Sigmoid colon (tissue), 7 donors: ENCODE results near the gene MOXD1. TPM values are rescaled to one million over a fixed set of nuclear protein-coding genes. Genes with fewer than 3 reads are reported as not detected.

Experiments used
- DNase-seq: peaks from one replicate; pipeline ENCODE4 v3.0.0-alpha.2; 2019
- H3K27ac ChIP-seq, 4 donors: fragments of 200-600 bp; sonication (generic); one replicate each; pipeline ENCODE4 v1.5.1; 2016 to 2019; ENCODE audit warnings: mild to moderate bottlenecking in 1 of 4
- H3K27me3 ChIP-seq, 3 donors: fragments of 200-600 bp; sonication (generic); one replicate each; pipeline ENCODE4 v1.5.1; 2019; ENCODE audit warnings: mild to moderate bottlenecking in 1 of 3
- H3K36me3 ChIP-seq, 4 donors: fragments of 200-600 bp; sonication (generic); one replicate each; pipeline ENCODE4 v1.5.1; 2016 to 2019
- H3K4me1 ChIP-seq, 4 donors: fragments of 200-600 bp; sonication (generic); one replicate each; pipeline ENCODE4 v1.5.1; 2017 to 2019
- H3K4me3 ChIP-seq, 4 donors: fragments of 200-600 bp; sonication (generic); one replicate each; pipeline ENCODE4 v1.5.1; 2017 to 2019; ENCODE audit warnings: mild to moderate bottlenecking in 2 of 4, moderate library complexity in 1 of 4
- H3K9me3 ChIP-seq, 4 donors: fragments of 200-600 bp in 3 of 4; sonication (generic) in 3 of 4; one replicate each; pipeline versions ENCODE4 v1.5.1 to v1.6.1; 2013 to 2019
- CTCF ChIP-seq, 4 experiments: fragments of 450-650 bp in 3 of 4; fragments of 200-600 bp in 1 of 4; IDR thresholded peaks; one replicate each; pipeline ENCODE4 v1.5.1; 2016 to 2019; ENCODE audit warnings: antibody characterized with exemption in 4 of 4, mild to moderate bottlenecking in 3 of 4, moderate library complexity in 2 of 4
- EP300 ChIP-seq, 4 donors: sonication (generic); formaldehyde crosslinking; IDR thresholded peaks; one replicate each; pipeline ENCODE4 v1.6.1; 2017; ENCODE audit warnings: antibody characterized with exemption in 4 of 4
- POLR2A ChIP-seq, 2 donors: fragments of 450-650 bp; IDR thresholded peaks; one replicate each; pipeline ENCODE4 v1.6.1; 2016; ENCODE audit warnings: antibody characterized with exemption in 2 of 2, mild to moderate bottlenecking in 2 of 2, moderate library complexity in 2 of 2
- POLR2AphosphoS5 ChIP-seq, 4 donors: sonication (generic); formaldehyde crosslinking; IDR thresholded peaks; one replicate each; pipeline ENCODE4 v1.6.1; 2017; ENCODE audit warnings: antibody characterized with exemption in 4 of 4
- WGBS, 2 donors: extraction: QIAGEN DNeasy Blood & Tissue Kit; methylation state at CpG; one replicate each; pipeline ENCODE4 v1.1.7; 2013; 5-methylcytosine and 5-hydroxymethylcytosine counted together
- intact Hi-C: fragments of 100-400 bp; cut with DNase I; formaldehyde crosslinking; loops from one replicate; pipeline ENCODE4 v1.15.1; 2023
- polyA plus RNA-seq, 3 donors: library from polyadenylated mRNA; stranded (reverse); fragments of 200-250 nt; gene quantifications; one replicate each; pipeline ENCODE4 v1.2.3, GENCODE V29; 2013
- total RNA-seq, 4 donors: library from RNA; depleted of rRNA; stranded (reverse); fragments of >200 nt; gene quantifications; one replicate each; pipeline ENCODE4 v1.1.0, GENCODE V29; 2016
- donor health status: healthy with polysubstance abuse.
- donor health status: Bipolar disorder and iron deficiency.
- donor health status: healthy.

The MOXD1 gene
- 10 to 100 TPM in 3 of 4 donors, 1 to 10 TPM in 1; 9.4 to 20.8 (median 11.7) TPM for total RNA-seq
- polyA plus RNA-seq, result 1 to 10 TPM; 1.2 to 6.6 (median 1.6) TPM

GRCh38 chr6:132400883-132401617 lies at the start of gene MOXD1:
Gene MOXD1 (minus strand): TSS chr6:132401475. CDS start chr6:132401426, 49 bp downstream.
- peak; percentile 77 for DNase-seq
- Histone ChIP-seq H3K36me3 (no peaks in the 10 kb centered on the region), H3K27ac (peak within 1 kb of the TSS; percentile 59 to 73 (median 67)), H3K27me3 (peaks cover 0 to 12% (median 9%) of the 10 kb centered on the region in 3 donors), H3K9me3 (no peaks in the 10 kb centered on the region), H3K4me1 (peaks cover 0 to 18% (median 14%) of the 10 kb centered on the region in 4 donors), H3K4me3 (peak within 1 kb of the TSS; percentile 45 to 73 (median 68))
- intact Hi-C loops, result no loop called here
- 1% methylated on average over 87 of the region's 87 CpGs for WGBS, 2 donors
- TF ChIP-seq CTCF (IDR thresholded peaks at IDR 0.05) (peak in 1 of 4 experiments; percentile 1), POLR2AphosphoS5 (IDR thresholded peaks at IDR 0.05) (peak; percentile 22 to 78 (median 36)), POLR2A (IDR thresholded peaks at IDR 0.05) (no peak)

GRCh38 chr6:132446855-132447241 lies 45.6 kb upstream of the MOXD1 start:
- intact Hi-C loops, result no loop called here
- DNase-seq, result no peak
- no peaks in the 10 kb centered on the region for H3K36me3 ChIP-seq
- 96 to 97% methylated on average over 5 of the region's 5 CpGs for WGBS, 2 donors
- no peaks in the 10 kb centered on the region for H3K9me3 ChIP-seq
- no peaks in the 10 kb centered on the region for H3K4me1 ChIP-seq
- no peak overlapping the region for H3K4me3 ChIP-seq
- TF ChIP-seq EP300 (IDR thresholded peaks at IDR 0.05) (no peak), POLR2A (IDR thresholded peaks at IDR 0.05) (no peak), CTCF (IDR thresholded peaks at IDR 0.05) (no peak), POLR2AphosphoS5 (IDR thresholded peaks at IDR 0.05) (no peak)
- no peaks in the 10 kb centered on the region for H3K27me3 ChIP-seq
- no peak overlapping the region for H3K27ac ChIP-seq

- H3K9me3 ChIP-seq, result no peaks in the 10 kb centered on the region
- no peaks in the 10 kb centered on the region for H3K36me3 ChIP-seq
- H3K4me1 ChIP-seq, result no peaks in the 10 kb centered on the region
- no peak overlapping the region for H3K27ac ChIP-seq
- no peak for DNase-seq
- no peaks in the 10 kb centered on the region for H3K27me3 ChIP-seq
- no peak overlapping the region for H3K4me3 ChIP-seq
- intact Hi-C loops, result no loop called here
- 91 to 92% methylated on average over 4 of the region's 4 CpGs for WGBS, 2 donors
- TF ChIP-seq CTCF (IDR thresholded peaks at IDR 0.05), result no peak
- no peak for TF ChIP-seq EP300 (IDR thresholded peaks at IDR 0.05)
- no peak for TF ChIP-seq POLR2A (IDR thresholded peaks at IDR 0.05)
- TF ChIP-seq POLR2AphosphoS5 (IDR thresholded peaks at IDR 0.05), result no peak
Measured at GRCh38 chr6:132446141-132446854, 45.0 kb upstream of the MOXD1 start.

GRCh38 chr6:132445201-132445951 lies 44.1 kb upstream of the MOXD1 start:
- intact Hi-C loops, result no loop called here
- WGBS, 2 donors, result 86 to 92% methylated on average over 3 of the region's 3 CpGs
- H3K9me3 ChIP-seq, result no peaks in the 10 kb centered on the region
- H3K27ac ChIP-seq, result no peak overlapping the region
- no peaks in the 10 kb centered on the region for H3K27me3 ChIP-seq
- no peak for DNase-seq
- TF ChIP-seq POLR2AphosphoS5 (IDR thresholded peaks at IDR 0.05), result peak in 1 of 4 donors; percentile 13
- no peak for TF ChIP-seq POLR2A (IDR thresholded peaks at IDR 0.05)
- no peak for TF ChIP-seq EP300 (IDR thresholded peaks at IDR 0.05)
- TF ChIP-seq CTCF (IDR thresholded peaks at IDR 0.05), result no peak
- no peaks in the 10 kb centered on the region for H3K4me1 ChIP-seq
- H3K36me3 ChIP-seq, result no peaks in the 10 kb centered on the region
- no peak overlapping the region for H3K4me3 ChIP-seq
